GM21825 (cell line): Measurements from ENCODE around the gene AKAP5.
"Not testable (repeated sequence)": the region's sequence is repeated elsewhere in the genome, so short reads cannot be mapped to it uniquely, and the experiment has no call there.

ENCODE experiments used
- ATAC-seq: cut with Tn5 transposase; IDR thresholded peaks from one replicate; pipeline ENCODE4 v1.9.1; 2021; ENCODE audit warnings: mild to moderate bottlenecking, moderate library complexity; ENCODE audit not compliant: unreplicated experiment

AKAP5 gene

DNA sequence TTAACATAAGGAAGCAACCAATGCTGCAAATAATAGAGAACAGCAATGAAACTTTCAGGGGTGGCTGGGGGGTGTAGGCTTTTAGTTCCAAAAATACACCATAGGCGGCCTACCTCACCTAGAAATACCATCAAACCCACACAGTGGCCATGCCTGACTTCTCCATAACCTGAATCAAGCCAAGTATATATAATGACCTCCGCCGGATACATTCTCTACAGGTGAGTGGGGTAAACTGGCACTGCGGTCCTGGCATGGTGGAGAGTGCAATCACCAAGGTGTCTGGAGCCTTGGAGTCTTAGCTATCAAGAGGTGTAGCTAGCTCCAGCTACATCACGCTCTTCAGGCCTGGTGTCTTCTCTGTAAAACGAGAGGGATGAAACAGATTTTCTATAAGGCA lies 37.2 kb downstream of the AKAP5 start:
- no peak for ATAC-seq

DNA sequence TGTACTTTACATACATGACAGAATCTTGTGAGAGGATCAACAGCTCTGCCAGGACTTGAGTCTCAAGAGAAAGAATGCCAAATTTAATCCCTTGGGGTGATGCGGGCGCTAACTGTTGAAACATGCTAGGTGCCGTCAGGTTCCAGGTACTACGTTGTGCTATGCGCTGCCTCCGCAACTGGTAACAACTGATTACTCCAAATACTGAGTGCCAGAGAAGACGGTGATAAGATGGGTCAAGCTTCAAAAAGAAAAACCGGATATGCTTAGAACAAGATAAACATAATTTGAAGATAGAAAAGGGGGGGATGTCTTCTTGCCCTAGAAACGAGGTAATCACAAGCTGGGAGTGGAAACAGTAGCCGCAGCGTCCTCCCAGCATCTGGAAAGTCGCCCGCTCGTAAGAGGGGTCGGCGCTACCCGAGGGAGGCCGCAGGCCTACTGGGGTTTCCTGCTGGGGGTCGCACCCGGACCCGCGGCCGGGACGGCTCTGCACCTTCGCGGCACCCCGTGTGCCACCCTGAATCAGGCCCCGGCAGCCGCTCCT lies 37.7 kb downstream of the AKAP5 start:
- peak; percentile 2 for ATAC-seq

- ATAC-seq = peak; percentile 56
These were observed 38.4 kb downstream of the AKAP5 start, which contains the start of gene ZBTB25 for GRCh38 chr14:64503434-64504309. ZBTB25 (minus strand) TSS chr14:64503838; CDS start chr14:64490533, 13,305 bp downstream.

- ATAC-seq = peak; percentile 20
These were observed 39.1 kb downstream of the AKAP5 start, which contains the start of gene ZBTB1 for GRCh38 chr14:64504310-64504896. ZBTB1 (plus strand) TSS chr14:64504770; CDS start chr14:64521505, 16,735 bp downstream.

- ATAC-seq = peak; percentile 24
These were observed 39.8 kb downstream of the AKAP5 start for GRCh38 chr14:64504897-64505794.

DNA sequence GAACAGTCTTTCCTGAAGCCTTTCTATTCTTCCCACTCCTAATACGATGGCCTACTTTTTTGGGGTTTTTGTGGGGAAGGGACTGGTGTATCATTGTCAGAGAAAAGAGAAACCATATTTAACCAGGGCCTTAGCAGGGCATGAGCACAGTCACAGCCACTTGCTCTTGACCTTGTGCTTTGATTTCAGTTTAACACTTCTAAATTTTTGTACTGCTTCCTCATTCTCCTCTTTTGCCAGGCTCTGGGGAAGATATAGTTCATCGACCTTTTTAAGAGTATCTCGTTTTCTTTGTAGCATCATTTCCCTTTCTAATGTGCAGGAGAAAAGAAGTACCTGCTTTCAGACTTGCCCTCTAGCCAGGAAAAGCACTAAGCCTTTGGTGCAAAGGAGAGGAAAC lies 41.4 kb downstream of the AKAP5 start:
- ATAC-seq = no peak

DNA sequence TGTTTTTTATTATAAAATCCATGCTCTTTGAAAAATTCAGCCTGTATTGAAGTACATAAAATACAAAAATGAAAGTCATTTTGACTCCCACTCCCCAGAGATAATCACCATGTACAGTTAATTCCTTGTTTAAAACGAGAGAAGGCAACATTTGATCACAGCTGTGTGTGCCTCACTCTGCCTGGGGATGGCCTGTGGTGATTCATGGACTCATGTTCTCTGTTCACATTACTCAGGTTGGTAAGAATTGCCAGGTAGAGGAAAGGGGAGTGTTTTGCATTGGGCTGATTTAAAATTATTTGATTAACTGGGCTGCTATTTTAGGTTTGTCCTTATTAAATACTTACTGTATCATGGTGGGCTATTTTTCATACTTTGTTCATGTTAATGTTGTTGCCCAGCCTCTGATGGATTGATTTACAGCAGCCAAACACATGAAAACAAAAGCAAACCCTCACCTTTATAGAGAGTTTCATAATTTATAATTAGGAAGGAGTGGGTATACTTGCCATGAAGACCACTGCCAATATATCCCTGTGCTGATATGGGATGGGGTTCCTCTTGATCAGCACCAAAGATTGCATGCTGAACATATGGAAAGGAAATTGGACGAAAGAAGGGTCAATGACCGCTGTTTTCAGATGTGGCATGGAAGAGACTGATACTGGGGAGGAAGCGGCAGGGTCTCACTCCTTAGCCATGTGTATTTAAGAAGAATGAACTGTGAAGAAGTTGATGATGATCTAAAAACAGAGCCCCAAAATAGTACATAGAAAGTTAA lies 42.3 kb downstream of the AKAP5 start:
- no peak for ATAC-seq

- ATAC-seq = no peak
These were observed 43.0 kb downstream of the AKAP5 start for GRCh38 chr14:64508215-64508776.

DNA sequence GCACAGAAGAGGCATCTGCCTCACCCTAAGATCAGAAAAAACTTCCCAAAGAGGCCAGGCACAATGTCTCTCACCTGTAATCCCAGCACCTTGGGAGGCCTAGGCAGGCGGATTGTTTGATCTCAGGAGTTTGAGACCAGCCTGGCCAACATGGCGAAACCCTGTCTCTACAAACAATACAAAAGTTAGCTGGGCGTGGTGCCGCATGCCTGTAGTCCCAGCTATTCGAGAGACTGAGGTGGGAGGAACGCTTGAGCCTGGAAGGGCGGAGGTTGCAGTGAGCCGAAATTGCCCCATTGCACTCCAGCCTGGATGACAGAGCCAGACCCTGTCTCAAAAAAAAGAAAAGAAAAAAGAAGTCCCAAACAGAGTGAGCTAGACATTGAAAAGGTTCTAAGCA lies 43.7 kb downstream of the AKAP5 start:
- no peak for ATAC-seq

GRCh38 chr14:64510825-64511671 lies 45.7 kb downstream of the AKAP5 start:
- ATAC-seq = no peak

DNA sequence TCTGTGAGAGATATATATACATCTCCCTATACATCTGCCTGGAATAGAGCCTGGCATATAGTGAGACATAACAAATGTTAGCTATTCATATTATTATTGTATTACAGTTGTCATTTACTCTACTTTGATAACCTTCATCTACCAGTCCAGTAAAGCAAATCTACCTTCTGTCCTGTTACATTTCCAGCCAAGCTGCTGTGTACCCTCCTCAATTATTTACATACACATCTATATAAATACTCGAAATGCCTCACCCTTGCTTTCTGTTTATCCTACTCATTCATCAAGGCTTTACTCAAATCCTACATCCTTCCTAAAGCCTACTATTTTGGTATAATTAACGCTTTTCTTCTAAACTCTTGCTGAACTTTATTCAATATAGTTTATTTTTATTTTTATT lies 48.0 kb downstream of the AKAP5 start:
- no peak for ATAC-seq

- no peak for ATAC-seq
These were observed 49.8 kb downstream of the AKAP5 start for GRCh38 chr14:64515053-64515452.

- ATAC-seq = no peak
These were observed 51.7 kb downstream of the AKAP5 start for GRCh38 chr14:64516969-64517368.

DNA sequence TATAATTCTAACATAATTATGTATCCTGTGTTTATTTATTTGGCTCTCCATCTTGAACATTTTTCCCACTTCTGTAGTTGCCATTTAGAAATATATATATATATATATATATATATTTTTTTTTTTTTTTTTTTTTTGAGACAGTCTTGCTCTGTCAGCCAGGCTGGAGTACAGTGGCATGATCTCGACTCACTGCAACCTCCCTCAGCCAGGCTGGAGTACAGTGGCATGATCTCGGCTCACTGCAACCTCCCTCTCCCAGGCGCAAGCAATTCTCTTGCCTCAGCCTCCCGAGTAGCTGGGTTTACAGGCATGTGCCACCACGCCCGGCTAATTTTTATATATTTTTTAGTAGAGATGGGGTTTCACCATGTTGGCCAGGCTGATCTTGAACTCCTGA lies 52.4 kb downstream of the AKAP5 start:
- not testable (repeated sequence) for ATAC-seq

DNA sequence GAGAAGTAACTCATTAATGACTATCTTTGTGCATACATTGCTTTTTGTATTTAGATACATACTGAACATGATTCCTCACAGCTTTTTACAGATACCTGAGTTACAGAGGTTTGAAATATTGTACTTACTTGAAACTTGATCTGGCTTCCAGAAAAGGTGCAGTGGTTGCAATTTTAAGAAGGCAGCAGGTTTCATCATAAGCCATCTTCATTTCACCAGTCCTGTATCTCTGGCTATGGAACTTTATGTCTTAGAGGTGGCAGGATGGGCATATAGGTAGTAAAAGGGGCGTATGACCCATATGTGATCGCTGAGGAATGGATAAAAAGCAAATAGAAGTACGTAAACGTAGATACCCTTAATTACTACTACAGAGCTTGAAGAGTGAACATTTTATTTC lies 52.9 kb downstream of the AKAP5 start:
- ATAC-seq = no peak

GRCh38 chr14:64520699-64521098 lies 55.4 kb downstream of the AKAP5 start:
- no peak for ATAC-seq

GRCh38 chr14:64522591-64523355 lies 57.5 kb downstream of the AKAP5 start:
- ATAC-seq = no peak
